Heart left ventricle (tissue), 13 donors: ENCODE data around the gene SAMD13.

Source experiments
- CTCF ChIP-seq, 12 donors: fragments of 200-600 bp; sonication (generic) in 4 of 12; IDR thresholded peaks; one replicate each; pipeline versions ENCODE4 v1.5.0 to v1.8.0; 2018 to 2022; ENCODE audit warnings: antibody characterized with exemption in 12 of 12, mild to moderate bottlenecking in 5 of 12
- POLR2A ChIP-seq, 2 donors: fragments of 450-650 bp; IDR thresholded peaks; one replicate each; pipeline ENCODE4 v1.6.1; 2017; ENCODE audit warnings: antibody characterized with exemption in 2 of 2, mild to moderate bottlenecking in 2 of 2, moderate library complexity in 2 of 2
- donor health status: ischemic (EF 13 %, LVEDD 7.1; RV severe dilation, severe dysfunction).
- donor health status: DM: no; HTN: yes; CAD: no.
- donor health status: DM: no; HTN: no; CAD: no.
- donor health status: ischemic (EF 25% LVEDD 6.9; RV normal size, moderate dysfunction).
- donor health status: ischemic (EF 25% LVEDD 5.7; RV mildly dilated, moderate dysfunction).
- donor health status: ischemic (EF 35%, LVEDD 5.7; RV mildly dilated, moderate dysfunction).
- donor health status: nonischemic (EF 11% LVEDD 7.7; RV severe dilation, severe dysfunction).
- donor health status: DM: yes; HTN: yes; CAD: no.
- donor health status: PGD.
- donor health status: ischemic (EF 29% LVEDD 5.4; RV normal size, mild dysfunction).
- donor health status: nonischemic (EF 23%, LVEDD 6.1; RV moderate dilation, normal function).

- TF ChIP-seq CTCF (IDR thresholded peaks at IDR 0.05) (no peak), POLR2A (IDR thresholded peaks at IDR 0.05) (no peak)
Measured at GRCh38 chr1:84327830-84328229, 26.3 kb downstream of the SAMD13 start.
